ENCODE data around the gene MIDN.

Gene MIDN

GRCh38 chr19:1236576-1236975 lies 11.8 kb upstream of the MIDN start:
- Mint-ChIP-seq H3K36me3 (no peaks in the 10 kb centered on the region), H3K9me3 (no peaks in the 10 kb centered on the region), H3K27ac (no peak overlapping the region), H3K4me1 (peaks cover 21% of the 10 kb centered on the region), H3K27me3 (peaks cover 22% of the 10 kb centered on the region), H3K4me3 (peak overlapping the region; percentile 62)
- no peak for ATAC-seq

DNA sequence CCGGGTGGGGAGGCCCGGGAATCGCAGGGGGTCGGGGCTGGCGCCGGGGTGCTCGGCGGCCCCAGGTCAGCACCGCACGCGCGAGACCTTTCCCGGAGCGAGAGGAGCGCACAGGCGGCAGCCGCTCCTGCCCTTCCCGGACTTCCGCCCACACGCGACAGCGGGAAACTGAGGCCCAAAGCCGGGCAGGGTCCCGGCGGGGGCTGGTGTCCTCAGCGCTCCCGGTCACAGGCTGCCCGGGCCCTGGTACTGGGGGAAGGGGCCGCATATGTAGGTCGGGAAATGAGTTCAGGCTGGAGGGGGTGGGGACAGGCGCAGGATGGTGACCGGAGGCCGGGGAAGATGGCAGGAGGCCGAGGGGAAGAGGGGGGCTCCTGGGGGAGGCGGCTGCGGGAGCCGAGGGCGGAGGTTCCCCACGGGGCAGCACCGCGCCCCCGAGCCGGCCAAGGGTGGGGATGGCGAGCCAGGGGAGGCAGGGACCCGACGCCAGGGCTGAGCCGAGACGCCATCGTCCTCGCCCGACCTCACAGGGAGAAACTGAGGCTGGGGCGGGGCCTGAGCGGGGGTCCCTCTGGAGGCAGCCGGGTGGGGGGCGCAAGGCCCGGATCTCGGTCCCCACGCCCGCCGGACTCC lies 11.2 kb upstream of the MIDN start:
- H3K27me3 Mint-ChIP-seq, result peaks cover 22% of the 10 kb centered on the region
- no peak for ATAC-seq
- no peaks in the 10 kb centered on the region for H3K36me3 Mint-ChIP-seq
- H3K4me3 Mint-ChIP-seq, result peak overlapping the region; percentile 62
- no peaks in the 10 kb centered on the region for H3K9me3 Mint-ChIP-seq
- H3K27ac Mint-ChIP-seq, result no peak overlapping the region
- peaks cover 24% of the 10 kb centered on the region for H3K4me1 Mint-ChIP-seq

- ATAC-seq, result no peak
- peak within 1 kb of the TSS; percentile 52 for H3K27ac Mint-ChIP-seq
- H3K4me1 Mint-ChIP-seq, result peaks cover 32% of the 10 kb centered on the region
- H3K4me3 Mint-ChIP-seq, result peak within 1 kb of the TSS; percentile 77
- H3K36me3 Mint-ChIP-seq, result no peaks in the 10 kb centered on the region
- H3K9me3 Mint-ChIP-seq, result no peaks in the 10 kb centered on the region
- H3K27me3 Mint-ChIP-seq, result peaks cover 22% of the 10 kb centered on the region
These were observed 10.5 kb upstream of the MIDN start, which contains the start of gene CBARP for GRCh38 chr19:1237754-1238368. CBARP (minus strand) TSS chr19:1238005; CDS start chr19:1236100, 1,905 bp downstream.

GRCh38 chr19:1238369-1239303 lies 9.7 kb upstream of the MIDN start:
- no peak for ATAC-seq
- peak overlapping the region; percentile 77 for H3K4me3 Mint-ChIP-seq
- H3K36me3 Mint-ChIP-seq, result no peaks in the 10 kb centered on the region
- H3K27me3 Mint-ChIP-seq, result peaks cover 22% of the 10 kb centered on the region
- peak overlapping the region; percentile 52 for H3K27ac Mint-ChIP-seq
- H3K9me3 Mint-ChIP-seq, result no peaks in the 10 kb centered on the region
- H3K4me1 Mint-ChIP-seq, result peaks cover 38% of the 10 kb centered on the region

GRCh38 chr19:1239420-1239795 lies 9.0 kb upstream of the MIDN start:
- H3K27ac Mint-ChIP-seq, result peak overlapping the region; percentile 52
- H3K9me3 Mint-ChIP-seq, result no peaks in the 10 kb centered on the region
- H3K4me3 Mint-ChIP-seq, result peak overlapping the region; percentile 28
- H3K36me3 Mint-ChIP-seq, result no peaks in the 10 kb centered on the region
- no peak for ATAC-seq
- H3K4me1 Mint-ChIP-seq, result peaks cover 40% of the 10 kb centered on the region
- peaks cover 22% of the 10 kb centered on the region for H3K27me3 Mint-ChIP-seq

DNA sequence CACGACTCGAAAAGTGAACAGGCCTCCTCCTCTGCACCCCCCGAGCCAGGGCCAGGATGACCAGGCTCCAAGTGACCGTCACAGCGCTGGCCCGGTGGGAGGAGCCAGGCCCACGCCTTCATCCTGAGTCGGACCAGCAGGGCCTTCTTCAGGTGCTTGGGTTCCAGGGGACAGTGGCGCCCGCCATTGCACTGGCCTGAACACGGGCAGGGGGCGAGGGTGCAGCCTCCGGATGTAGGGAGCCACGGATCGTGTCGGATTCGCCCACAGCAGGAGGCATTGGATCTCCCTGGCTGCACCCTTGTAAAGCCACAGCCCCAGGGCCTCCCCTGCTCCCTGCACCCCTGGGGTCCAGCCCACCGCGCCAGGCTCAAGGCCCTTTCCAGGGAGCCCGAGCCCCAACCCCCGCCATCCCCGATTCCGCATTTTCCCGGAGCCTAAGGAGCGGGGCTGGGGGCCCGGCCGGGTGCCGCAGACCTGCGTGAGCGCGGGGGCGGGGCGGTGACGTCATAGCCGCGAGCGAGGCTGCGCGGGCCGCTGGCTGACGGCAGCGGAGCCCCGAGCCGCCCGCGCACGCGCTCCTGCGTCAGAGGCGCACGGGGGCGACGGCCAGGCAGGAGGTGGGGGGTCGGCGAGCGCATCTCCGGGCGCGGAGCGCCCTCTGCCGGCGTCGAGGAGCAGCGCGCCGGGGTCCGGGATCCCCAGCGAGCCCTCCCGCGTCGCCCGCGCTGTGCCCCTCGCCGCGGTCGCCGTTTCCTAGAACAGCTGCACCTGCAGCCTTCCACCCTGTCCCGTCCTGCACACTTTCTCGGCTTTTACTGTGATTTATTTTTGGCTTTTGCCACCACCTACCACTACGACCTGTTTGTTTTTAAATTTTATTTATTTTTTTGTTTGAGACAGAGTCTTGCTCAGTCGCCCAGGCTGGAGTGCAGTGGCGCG lies 8.3 kb upstream of the MIDN start:
- peaks cover 46% of the 10 kb centered on the region for H3K4me1 Mint-ChIP-seq
- peak overlapping the region; percentile 56 for H3K4me3 Mint-ChIP-seq
- H3K27me3 Mint-ChIP-seq, result peaks cover 22% of the 10 kb centered on the region
- H3K27ac Mint-ChIP-seq, result peak overlapping the region; percentile 52
- no peaks in the 10 kb centered on the region for H3K36me3 Mint-ChIP-seq
- peak; percentile 61 for ATAC-seq
- no peaks in the 10 kb centered on the region for H3K9me3 Mint-ChIP-seq

DNA sequence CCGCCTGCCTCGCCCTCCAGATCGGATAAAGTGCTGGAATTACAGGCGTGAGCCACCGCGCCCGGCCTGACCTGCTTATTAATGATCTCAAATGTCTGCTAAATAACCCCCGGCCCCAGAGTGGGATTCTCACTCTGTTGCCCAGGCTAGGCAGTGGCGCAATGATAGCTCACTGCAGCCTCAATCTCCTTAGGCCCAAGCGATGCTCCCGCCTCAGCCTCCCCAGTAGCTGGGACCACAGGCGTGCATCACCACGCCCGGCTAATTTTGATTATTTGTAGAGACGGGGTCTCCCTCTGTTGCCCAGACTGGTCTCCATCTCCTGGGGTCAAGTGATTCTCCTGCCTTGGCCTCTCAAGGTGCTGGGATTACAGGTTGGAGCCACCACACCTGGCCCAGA lies 7.5 kb upstream of the MIDN start:
- no peaks in the 10 kb centered on the region for H3K36me3 Mint-ChIP-seq
- H3K4me3 Mint-ChIP-seq, result no peak overlapping the region
- no peak for ATAC-seq
- no peaks in the 10 kb centered on the region for H3K9me3 Mint-ChIP-seq
- peak overlapping the region; percentile 46 for H3K27ac Mint-ChIP-seq
- H3K27me3 Mint-ChIP-seq, result peaks cover 22% of the 10 kb centered on the region
- peaks cover 51% of the 10 kb centered on the region for H3K4me1 Mint-ChIP-seq

DNA sequence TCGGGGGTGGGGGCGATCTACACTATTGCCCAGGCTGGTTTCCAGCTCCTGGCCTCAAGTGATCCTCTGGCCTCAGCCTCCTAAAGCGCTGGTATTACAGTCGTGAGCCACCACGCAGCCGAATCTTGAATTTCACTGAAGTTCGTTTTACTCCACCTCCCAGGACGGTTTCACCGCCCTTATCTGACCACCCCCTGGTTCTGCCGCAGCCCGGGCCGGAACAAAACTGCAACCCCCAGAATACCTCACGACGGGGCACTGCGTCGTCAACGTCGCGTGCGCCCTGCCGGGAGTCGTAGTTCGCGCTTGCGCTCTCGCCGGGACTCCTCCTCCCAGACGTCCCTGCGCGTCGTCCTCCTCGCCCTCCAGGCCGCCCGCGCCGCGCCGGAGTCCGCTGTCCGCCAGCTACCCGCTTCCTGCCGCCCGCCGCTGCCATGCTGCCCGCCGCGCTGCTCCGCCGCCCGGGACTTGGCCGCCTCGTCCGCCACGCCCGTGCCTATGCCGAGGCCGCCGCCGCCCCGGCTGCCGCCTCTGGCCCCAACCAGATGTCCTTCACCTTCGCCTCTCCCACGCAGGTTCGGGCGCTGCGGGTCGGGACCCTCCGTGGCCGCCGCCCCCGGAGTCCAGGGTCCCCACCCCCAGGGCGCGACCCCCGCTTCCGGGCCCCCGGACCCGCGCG lies 6.8 kb upstream of the MIDN start, which contains the start of gene ATP5F1D:
Gene ATP5F1D (plus strand): TSS at position 335 of the 679 bp plus-strand sequence. CDS start 100 bp downstream, at position 435.
- H3K4me1 Mint-ChIP-seq, result peaks cover 51% of the 10 kb centered on the region
- H3K36me3 Mint-ChIP-seq, result no peaks in the 10 kb centered on the region
- H3K4me3 Mint-ChIP-seq, result peak within 1 kb of the TSS; percentile 70
- ATAC-seq, result peak; percentile 82
- peak within 1 kb of the TSS; percentile 46 for H3K27ac Mint-ChIP-seq
- H3K9me3 Mint-ChIP-seq, result no peaks in the 10 kb centered on the region
- H3K27me3 Mint-ChIP-seq, result peaks cover 16% of the 10 kb centered on the region

DNA sequence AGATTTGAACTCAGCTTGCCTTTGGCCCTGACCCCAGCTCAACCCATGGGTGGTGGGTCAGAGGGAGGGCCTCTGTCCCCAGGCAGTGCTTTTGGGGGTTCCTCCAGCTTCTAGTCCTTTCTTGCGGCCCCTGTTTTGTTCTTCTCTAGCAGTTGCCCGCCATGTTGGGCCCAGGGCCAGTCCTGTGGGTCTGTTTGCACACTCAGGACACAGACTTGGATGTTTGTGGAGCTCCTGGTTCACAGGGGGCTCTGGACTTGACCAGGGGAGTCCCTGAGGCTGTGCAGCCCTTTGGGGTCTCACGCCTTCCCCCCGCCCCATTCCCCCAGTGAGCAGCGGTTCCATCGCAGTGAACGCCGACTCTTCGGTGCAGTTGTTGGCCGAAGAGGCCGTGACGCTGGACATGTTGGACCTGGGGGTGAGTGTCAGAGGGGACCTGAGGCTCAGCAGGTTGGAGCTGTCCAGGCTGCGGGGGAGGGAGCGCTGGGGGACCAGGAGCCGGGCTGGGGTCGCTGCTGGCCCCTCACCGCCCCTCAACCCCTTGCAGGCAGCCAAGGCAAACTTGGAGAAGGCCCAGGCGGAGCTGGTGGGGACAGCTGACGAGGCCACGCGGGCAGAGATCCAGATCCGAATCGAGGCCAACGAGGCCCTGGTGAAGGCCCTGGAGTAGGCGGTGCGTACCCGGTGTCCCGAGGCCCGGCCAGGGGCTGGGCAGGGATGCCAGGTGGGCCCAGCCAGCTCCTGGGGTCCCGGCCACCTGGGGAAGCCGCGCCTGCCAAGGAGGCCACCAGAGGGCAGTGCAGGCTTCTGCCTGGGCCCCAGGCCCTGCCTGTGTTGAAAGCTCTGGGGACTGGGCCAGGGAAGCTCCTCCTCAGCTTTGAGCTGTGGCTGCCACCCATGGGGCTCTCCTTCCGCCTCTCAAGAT lies 4.4 kb upstream of the MIDN start:
- no peaks in the 10 kb centered on the region for H3K9me3 Mint-ChIP-seq
- H3K4me3 Mint-ChIP-seq, result peak overlapping the region; percentile 73
- no peaks in the 10 kb centered on the region for H3K36me3 Mint-ChIP-seq
- peaks cover 2% of the 10 kb centered on the region for H3K27me3 Mint-ChIP-seq
- peak overlapping the region; percentile 79 for H3K27ac Mint-ChIP-seq
- peak; percentile 66 for ATAC-seq
- peaks cover 41% of the 10 kb centered on the region for H3K4me1 Mint-ChIP-seq

DNA sequence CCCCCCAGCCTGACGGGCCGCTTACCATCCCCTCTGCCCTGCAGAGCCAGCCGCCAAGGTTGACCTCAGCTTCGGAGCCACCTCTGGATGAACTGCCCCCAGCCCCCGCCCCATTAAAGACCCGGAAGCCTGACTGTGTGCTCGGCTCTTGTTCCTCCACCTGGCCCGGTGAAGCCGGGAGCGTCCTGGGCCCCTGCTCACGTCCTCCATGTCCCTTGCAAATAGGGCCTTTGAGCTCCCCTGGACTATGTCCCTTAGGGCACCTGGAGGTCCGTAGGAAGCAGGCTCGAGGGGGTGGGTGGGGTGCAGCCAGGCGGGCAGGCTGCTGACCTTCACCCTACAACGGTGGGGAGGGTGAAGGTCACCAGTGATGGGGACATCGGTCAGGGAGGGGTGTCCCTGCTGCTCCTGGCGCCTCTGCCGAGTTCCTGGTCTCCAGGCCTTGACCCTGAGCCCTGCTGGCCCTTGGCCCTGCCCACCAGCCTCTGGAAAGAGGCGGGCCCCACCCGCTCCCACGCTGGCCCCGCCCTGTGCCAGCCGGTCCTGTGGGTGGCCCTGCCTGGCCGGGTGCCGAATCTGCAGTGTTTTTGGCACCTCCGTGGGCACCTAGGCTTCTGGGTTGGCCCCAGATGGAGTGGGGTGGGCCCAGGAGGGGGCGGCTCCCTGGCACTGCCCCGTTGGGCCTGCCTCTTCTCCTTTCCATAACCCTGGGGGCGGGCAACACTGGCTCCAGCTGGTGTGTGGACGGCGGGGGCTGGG lies 3.5 kb upstream of the MIDN start:
- no peaks in the 10 kb centered on the region for H3K9me3 Mint-ChIP-seq
- H3K4me3 Mint-ChIP-seq, result peak overlapping the region; percentile 73
- ATAC-seq, result no peak
- H3K36me3 Mint-ChIP-seq, result no peaks in the 10 kb centered on the region
- H3K4me1 Mint-ChIP-seq, result peaks cover 35% of the 10 kb centered on the region
- no peaks in the 10 kb centered on the region for H3K27me3 Mint-ChIP-seq
- H3K27ac Mint-ChIP-seq, result peak overlapping the region; percentile 79

GRCh38 chr19:1245494-1246264 lies 2.7 kb upstream of the MIDN start:
- no peak for ATAC-seq
- no peak overlapping the region for H3K27ac Mint-ChIP-seq
- no peaks in the 10 kb centered on the region for H3K36me3 Mint-ChIP-seq
- no peak overlapping the region for H3K4me3 Mint-ChIP-seq
- H3K9me3 Mint-ChIP-seq, result no peaks in the 10 kb centered on the region
- H3K27me3 Mint-ChIP-seq, result no peaks in the 10 kb centered on the region
- H3K4me1 Mint-ChIP-seq, result peaks cover 35% of the 10 kb centered on the region

Data from stimulated activated memory B cell treated with anti-CD40 and anti-IgM and Interleukin-4, amounts not matched to agents 10 μg/mL and 1 μg/mL and 100 μg/mL, for 72 hours (primary cell).